Osteocyte (in vitro differentiated cells): ENCODE results near the gene POLD4. TPM values are rescaled to one million over a fixed set of nuclear protein-coding genes. Genes with fewer than 3 reads are reported as not detected.
A peak's percentile ranks its signal among the peaks of the same experiment; 100 is the strongest.

Source experiments
- DNase-seq: peaks from one replicate; pipeline ENCODE4 v3.0.0; 2021; ENCODE audit warnings: mixed read lengths; ENCODE audit not compliant: unreplicated experiment; ENCODE audit errors: extremely low spot score
- H3K27ac Mint-ChIP-seq: one replicate; pipeline ENCODE4 v1.8.0; 2021; ENCODE audit warnings: mild to moderate bottlenecking, mixed read lengths; ENCODE audit not compliant: unreplicated experiment
- H3K27me3 Mint-ChIP-seq: one replicate; pipeline ENCODE4 v1.8.0; 2021; ENCODE audit warnings: mixed read lengths; ENCODE audit not compliant: unreplicated experiment
- H3K36me3 Mint-ChIP-seq: one replicate; pipeline ENCODE4 v1.8.0; 2021; ENCODE audit warnings: mixed read lengths; ENCODE audit not compliant: unreplicated experiment
- H3K4me1 Mint-ChIP-seq: one replicate; pipeline ENCODE4 v1.8.0; 2021; ENCODE audit warnings: mixed read lengths; ENCODE audit not compliant: unreplicated experiment
- H3K4me3 Mint-ChIP-seq: one replicate; pipeline ENCODE4 v1.8.0; 2021; ENCODE audit warnings: mild to moderate bottlenecking, moderate library complexity, mixed read lengths; ENCODE audit not compliant: unreplicated experiment
- H3K9me3 Mint-ChIP-seq: one replicate; pipeline ENCODE4 v1.8.0; 2021; ENCODE audit warnings: mixed read lengths; ENCODE audit not compliant: unreplicated experiment
- total RNA-seq: library from RNA; stranded (reverse); gene quantifications from 2 replicates; pipeline ENCODE4 v1.2.1, GENCODE V29; 2021
- TF ChIP-seq, protein P1 (sequence below): fragments of 200-600 bp; sonication (generic); IDR thresholded peaks from 2 replicates; pipeline ENCODE4 v1.5.0; 2021; ENCODE audit warnings: antibody characterized with exemption, mild to moderate bottlenecking, moderate library complexity

Gene POLD4
- total RNA-seq, 1 donor from 2014 or later = 64.0 TPM

DNA sequence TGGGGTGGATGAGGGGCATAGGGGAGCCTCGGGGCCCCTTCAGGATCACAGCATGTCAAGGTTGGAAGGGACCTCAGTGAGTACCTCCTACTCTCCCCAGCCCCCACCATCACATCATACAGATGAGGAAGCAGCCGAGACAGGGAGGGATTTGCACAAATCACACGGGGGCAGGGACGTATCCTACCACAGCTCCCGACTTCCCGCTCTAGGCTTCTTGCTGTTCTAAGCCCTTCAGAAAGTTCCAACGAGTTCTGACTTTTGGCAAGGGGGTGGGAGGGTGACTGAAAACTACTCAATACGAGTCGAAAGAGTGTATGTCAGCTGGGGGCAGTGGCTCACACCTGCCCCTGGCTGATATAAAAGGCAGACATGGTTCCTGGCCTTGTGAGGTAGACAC, 33.7 kb upstream of the POLD4 start:
- Mint-ChIP-seq H3K36me3 (no peaks in the 10 kb centered on the region), H3K4me3 (no peak overlapping the region), H3K9me3 (no peaks in the 10 kb centered on the region), H3K27ac (no peak overlapping the region), H3K27me3 (peaks cover 6% of the 10 kb centered on the region), H3K4me1 (peaks cover 28% of the 10 kb centered on the region)
- DNase-seq = no peak
- TF ChIP-seq, protein P1, sequence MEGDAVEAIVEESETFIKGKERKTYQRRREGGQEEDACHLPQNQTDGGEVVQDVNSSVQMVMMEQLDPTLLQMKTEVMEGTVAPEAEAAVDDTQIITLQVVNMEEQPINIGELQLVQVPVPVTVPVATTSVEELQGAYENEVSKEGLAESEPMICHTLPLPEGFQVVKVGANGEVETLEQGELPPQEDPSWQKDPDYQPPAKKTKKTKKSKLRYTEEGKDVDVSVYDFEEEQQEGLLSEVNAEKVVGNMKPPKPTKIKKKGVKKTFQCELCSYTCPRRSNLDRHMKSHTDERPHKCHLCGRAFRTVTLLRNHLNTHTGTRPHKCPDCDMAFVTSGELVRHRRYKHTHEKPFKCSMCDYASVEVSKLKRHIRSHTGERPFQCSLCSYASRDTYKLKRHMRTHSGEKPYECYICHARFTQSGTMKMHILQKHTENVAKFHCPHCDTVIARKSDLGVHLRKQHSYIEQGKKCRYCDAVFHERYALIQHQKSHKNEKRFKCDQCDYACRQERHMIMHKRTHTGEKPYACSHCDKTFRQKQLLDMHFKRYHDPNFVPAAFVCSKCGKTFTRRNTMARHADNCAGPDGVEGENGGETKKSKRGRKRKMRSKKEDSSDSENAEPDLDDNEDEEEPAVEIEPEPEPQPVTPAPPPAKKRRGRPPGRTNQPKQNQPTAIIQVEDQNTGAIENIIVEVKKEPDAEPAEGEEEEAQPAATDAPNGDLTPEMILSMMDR = no peak

DNA sequence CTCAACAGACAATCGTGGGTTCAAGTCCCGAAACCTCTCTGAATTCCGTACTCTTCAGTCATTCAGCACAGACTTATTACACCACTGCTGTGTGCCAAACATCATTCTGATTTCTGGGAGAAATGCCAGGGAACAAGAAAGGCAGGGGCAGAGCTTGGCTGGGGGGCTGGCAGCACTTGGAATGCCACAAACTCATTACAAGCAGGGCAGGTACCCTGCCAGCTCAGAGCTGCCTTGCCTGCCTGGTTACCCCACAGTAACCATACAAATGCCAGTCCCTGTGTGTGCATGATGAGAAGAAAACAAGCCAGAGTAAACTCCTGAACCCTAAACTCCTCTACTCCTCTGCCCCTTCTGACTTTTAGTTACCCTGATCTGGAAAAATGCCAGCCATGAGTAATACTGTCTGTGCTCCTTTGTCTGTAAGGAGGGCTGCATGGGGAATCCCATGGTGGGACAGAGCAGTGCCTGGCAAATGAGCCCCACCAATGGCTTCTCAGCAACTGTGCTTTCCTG, 31.6 kb upstream of the POLD4 start:
- H3K36me3 Mint-ChIP-seq = no peaks in the 10 kb centered on the region
- H3K4me1 Mint-ChIP-seq = peaks cover 19% of the 10 kb centered on the region
- H3K27me3 Mint-ChIP-seq = peaks cover 6% of the 10 kb centered on the region
- H3K27ac Mint-ChIP-seq = no peak overlapping the region
- H3K9me3 Mint-ChIP-seq = no peaks in the 10 kb centered on the region
- TF ChIP-seq, protein P1 = no peak
- no peak for DNase-seq
- H3K4me3 Mint-ChIP-seq = no peak overlapping the region

GRCh38 chr11:67382276-67383136, 29.2 kb upstream of the POLD4 start:
- Mint-ChIP-seq H3K4me1 (peaks cover 30% of the 10 kb centered on the region), H3K9me3 (no peaks in the 10 kb centered on the region), H3K27me3 (peaks cover 6% of the 10 kb centered on the region), H3K4me3 (no peak overlapping the region), H3K36me3 (no peaks in the 10 kb centered on the region), H3K27ac (no peak overlapping the region)
- DNase-seq = peak; percentile 92
- TF ChIP-seq, protein P1 = peak; percentile 99

- Mint-ChIP-seq H3K4me1 (peaks cover 34% of the 10 kb centered on the region), H3K36me3 (no peaks in the 10 kb centered on the region), H3K9me3 (no peaks in the 10 kb centered on the region), H3K27me3 (peaks cover 6% of the 10 kb centered on the region), H3K27ac (no peak overlapping the region), H3K4me3 (no peak overlapping the region)
- no peak for DNase-seq
- TF ChIP-seq, protein P1 = no peak
Measured at GRCh38 chr11:67381244-67381972, 28.1 kb upstream of the POLD4 start.
